Thyroid gland (tissue), 4 donors: ENCODE results near the gene SBK3. TPM values are rescaled to one million over a fixed set of nuclear protein-coding genes. Genes with fewer than 3 reads are reported as not detected.

Experiments used
- DNase-seq, 2 donors: peaks; one replicate each; pipeline ENCODE4 v3.0.0-alpha.2; 2019
- H3K27ac ChIP-seq, 3 donors: fragments of 200-600 bp; sonication (generic); 1 replicate in 2 of 3; 2 replicates in 1 of 3; pipeline ENCODE4 v1.5.1; 2016 to 2019; ENCODE audit warnings: mild to moderate bottlenecking in 1 of 3, moderate library complexity in 1 of 3
- H3K27me3 ChIP-seq: fragments of 200-600 bp; sonication (generic); one replicate; pipeline ENCODE4 v1.5.1; 2019
- H3K36me3 ChIP-seq, 2 donors: fragments of 200-600 bp; sonication (generic); one replicate each; pipeline ENCODE4 v1.5.1; 2016 to 2019
- H3K4me1 ChIP-seq, 2 donors: fragments of 200-600 bp; sonication (generic); one replicate each; pipeline ENCODE4 v1.5.1; 2017 to 2019
- H3K4me3 ChIP-seq, 3 donors: fragments of 200-600 bp; sonication (generic); replicated peaks in 1 of 3; 1 replicate in 2 of 3; 2 replicates in 1 of 3; pipeline ENCODE4 v1.5.1; 2016; ENCODE audit warnings: mild to moderate bottlenecking in 1 of 3
- H3K9me3 ChIP-seq: fragments of 200-600 bp; sonication (generic); one replicate; pipeline ENCODE4 v1.5.1; 2017
- POLR2A ChIP-seq, 2 donors: fragments of 450-650 bp; IDR thresholded peaks; one replicate each; pipeline ENCODE4 v1.6.1; 2017; ENCODE audit warnings: antibody characterized with exemption in 2 of 2, mild to moderate bottlenecking in 2 of 2, moderate library complexity in 1 of 2
- WGBS, 2 donors: methylation state at CpG; one replicate each; pipeline ENCODE4 v1.1.5; 2017; 5-methylcytosine and 5-hydroxymethylcytosine counted together
- intact Hi-C: fragments of 100-400 bp; cut with DNase I; formaldehyde crosslinking; loops from one replicate; pipeline ENCODE4 v1.15.1; 2023
- total RNA-seq, 4 donors: library from RNA; depleted of rRNA; stranded (reverse); fragments of >200 nt; gene quantifications; one replicate each; pipeline ENCODE4 v1.2.3, GENCODE V29; 2016
- TF ChIP-seq, protein P1 (sequence below), 6 experiments: fragments of 200-600 bp in 3 of 6; fragments of 450-650 bp in 3 of 6; sonication (generic) in 3 of 6; IDR thresholded peaks; one replicate each; pipeline ENCODE4 v1.5.1; 2016 to 2019; ENCODE audit warnings: antibody characterized with exemption in 6 of 6, mild to moderate bottlenecking in 2 of 6, inconsistent platforms in 1 of 6, moderate library complexity in 1 of 6

The SBK3 gene
- total RNA-seq, 4 donors from 2014 or later: 0.94 to 14.8 TPM; not detected in 2

DNA sequence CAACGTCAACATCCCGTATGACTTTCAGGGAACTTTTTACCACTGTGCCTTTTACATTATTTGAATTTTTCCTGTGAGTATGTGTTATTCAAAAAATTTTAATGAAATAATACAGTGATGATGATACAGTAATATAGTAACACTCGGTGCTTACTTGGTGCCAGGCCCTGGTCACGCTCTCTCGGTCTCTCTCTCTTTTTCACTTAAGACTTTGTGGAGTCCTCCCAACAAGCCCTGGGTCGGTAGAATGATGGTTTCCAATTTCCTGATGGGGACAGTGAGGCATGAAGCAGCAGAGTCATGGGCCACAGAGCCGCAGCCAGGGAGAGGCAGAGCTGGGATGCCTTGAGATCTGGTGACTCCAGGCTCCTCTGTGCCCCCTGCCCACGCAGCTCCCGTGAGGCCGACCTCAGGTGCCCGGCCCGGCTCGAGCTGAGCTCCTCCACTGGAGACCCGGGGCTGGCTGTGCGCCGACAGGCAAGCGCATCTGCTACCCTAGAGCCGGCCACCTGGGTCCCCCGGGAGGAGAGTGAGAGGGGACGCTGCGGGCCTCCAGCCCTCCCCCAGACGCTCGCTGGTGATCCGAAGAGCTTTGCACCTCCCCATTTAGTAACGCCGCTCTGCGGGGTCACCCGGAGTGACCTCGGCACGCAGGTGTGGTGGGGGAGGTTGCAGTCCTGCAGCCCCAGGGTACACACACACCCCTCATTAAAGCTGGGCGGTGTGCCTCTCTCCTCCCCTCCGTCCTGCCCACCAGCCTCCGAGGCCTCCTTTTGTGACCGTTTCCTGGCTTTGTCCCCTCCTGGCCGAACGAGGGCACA is 4.4 kb upstream of the SBK3 start:
- no peaks in the 10 kb centered on the region for H3K36me3 ChIP-seq
- H3K27me3 ChIP-seq: no peaks in the 10 kb centered on the region
- WGBS, 2 donors: 21 to 26% methylated on average over 31 to 34 of the region's 36 CpGs
- intact Hi-C loops: no loop called here
- H3K27ac ChIP-seq: peak overlapping the region in 2 of 3 donors; percentile 63 to 70
- peak; percentile 48 to 78 for DNase-seq
- peak overlapping the region in 1 of 3 donors; percentile 1 for H3K4me3 ChIP-seq
- H3K9me3 ChIP-seq: no peaks in the 10 kb centered on the region
- H3K4me1 ChIP-seq: peaks cover 21 to 38% of the 10 kb centered on the region in 2 donors
- TF ChIP-seq POLR2A (IDR thresholded peaks at IDR 0.05): no peak

- Histone ChIP-seq H3K27me3 (no peaks in the 10 kb centered on the region), H3K9me3 (no peaks in the 10 kb centered on the region), H3K4me3 (no peak overlapping the region), H3K27ac (peak overlapping the region; percentile 59 to 86 (median 83)), H3K4me1 (peaks cover 12 to 31% of the 10 kb centered on the region in 2 donors), H3K36me3 (no peaks in the 10 kb centered on the region)
- WGBS, 2 donors: 64% methylated on average over 13 to 15 of the region's 17 CpGs
- DNase-seq: peak; percentile 40 to 45
- TF ChIP-seq, protein P1, sequence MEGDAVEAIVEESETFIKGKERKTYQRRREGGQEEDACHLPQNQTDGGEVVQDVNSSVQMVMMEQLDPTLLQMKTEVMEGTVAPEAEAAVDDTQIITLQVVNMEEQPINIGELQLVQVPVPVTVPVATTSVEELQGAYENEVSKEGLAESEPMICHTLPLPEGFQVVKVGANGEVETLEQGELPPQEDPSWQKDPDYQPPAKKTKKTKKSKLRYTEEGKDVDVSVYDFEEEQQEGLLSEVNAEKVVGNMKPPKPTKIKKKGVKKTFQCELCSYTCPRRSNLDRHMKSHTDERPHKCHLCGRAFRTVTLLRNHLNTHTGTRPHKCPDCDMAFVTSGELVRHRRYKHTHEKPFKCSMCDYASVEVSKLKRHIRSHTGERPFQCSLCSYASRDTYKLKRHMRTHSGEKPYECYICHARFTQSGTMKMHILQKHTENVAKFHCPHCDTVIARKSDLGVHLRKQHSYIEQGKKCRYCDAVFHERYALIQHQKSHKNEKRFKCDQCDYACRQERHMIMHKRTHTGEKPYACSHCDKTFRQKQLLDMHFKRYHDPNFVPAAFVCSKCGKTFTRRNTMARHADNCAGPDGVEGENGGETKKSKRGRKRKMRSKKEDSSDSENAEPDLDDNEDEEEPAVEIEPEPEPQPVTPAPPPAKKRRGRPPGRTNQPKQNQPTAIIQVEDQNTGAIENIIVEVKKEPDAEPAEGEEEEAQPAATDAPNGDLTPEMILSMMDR (IDR thresholded peaks at IDR 0.05): no peak
- no peak for TF ChIP-seq POLR2A (IDR thresholded peaks at IDR 0.05)
- intact Hi-C loops: no loop called here
These were observed 1.7 kb upstream of the SBK3 start for GRCh38 chr19:55546822-55547614.

GRCh38 chr19:55546011-55546410 is 668 bp upstream of the SBK3 start:
- no peak for DNase-seq
- Histone ChIP-seq H3K27me3 (no peaks in the 10 kb centered on the region), H3K4me1 (peaks cover 12 to 31% of the 10 kb centered on the region in 2 donors), H3K36me3 (no peaks in the 10 kb centered on the region), H3K4me3 (no peak overlapping the region), H3K27ac (peak overlapping the region in 2 of 3 donors; percentile 83 to 86), H3K9me3 (no peaks in the 10 kb centered on the region)
- 62 to 64% methylated on average over 11 of the region's 11 CpGs for WGBS, 2 donors
- intact Hi-C loops: no loop called here
- TF ChIP-seq POLR2A (IDR thresholded peaks at IDR 0.05): no peak
- TF ChIP-seq, protein P1 (IDR thresholded peaks at IDR 0.05): no peak

- 71% methylated on average over 18 to 20 of the region's 23 CpGs for WGBS, 2 donors
- intact Hi-C loops: no loop called here
- no peaks in the 10 kb centered on the region for H3K27me3 ChIP-seq
These were observed 435 bp downstream of the SBK3 start for GRCh38 chr19:55544776-55545439.

GRCh38 chr19:55544014-55544413 is 1.3 kb downstream of the SBK3 start:
- no peak for DNase-seq
- WGBS, 2 donors: 85 to 86% methylated on average over 4 to 15 of the region's 15 CpGs
- no peak overlapping the region for H3K27ac ChIP-seq
- intact Hi-C loops: no loop called here
- no peaks in the 10 kb centered on the region for H3K27me3 ChIP-seq
- peaks cover 3 to 22% of the 10 kb centered on the region in 2 donors for H3K4me1 ChIP-seq
- no peak overlapping the region for H3K4me3 ChIP-seq
- no peaks in the 10 kb centered on the region for H3K9me3 ChIP-seq
- no peaks in the 10 kb centered on the region for H3K36me3 ChIP-seq
- TF ChIP-seq, protein P1 (IDR thresholded peaks at IDR 0.05): no peak
- no peak for TF ChIP-seq POLR2A (IDR thresholded peaks at IDR 0.05)

More at GRCh38 chr19:55544776-55545439, 435 bp downstream of the SBK3 start:
- Histone ChIP-seq H3K4me3 (no peak overlapping the region), H3K27ac (no peak overlapping the region), H3K9me3 (no peaks in the 10 kb centered on the region), H3K4me1 (peaks cover 7 to 29% of the 10 kb centered on the region in 2 donors), H3K36me3 (no peaks in the 10 kb centered on the region)
- TF ChIP-seq, protein P1 (IDR thresholded peaks at IDR 0.05): no peak
- no peak for TF ChIP-seq POLR2A (IDR thresholded peaks at IDR 0.05)
- no peak for DNase-seq
